GM23338 (cell line): ENCODE measurements around the gene ALG5. TPM values are rescaled to one million over a fixed set of nuclear protein-coding genes. Genes with fewer than 3 reads are reported as not detected.

ENCODE experiments used
- ATAC-seq: fragments of 200-7000 bp; cut with Tn5 transposase; 3 replicates; pipeline ENCODE4 v1.9.1; 2020
- DNase-seq: peaks from one replicate; pipeline ENCODE4 v3.0.0-alpha.2; 2015; ENCODE audit warnings: low spot score
- H2AFZ ChIP-seq: fragments of 200-600 bp; sonication (generic); 2 replicates; pipeline ENCODE4 v1.8.0; 2016; ENCODE audit warnings: antibody characterized with exemption, mild to moderate bottlenecking, moderate library complexity
- H3F3A ChIP-seq: fragments of 200-600 bp; sonication (generic); replicated peaks from 2 replicates; pipeline ENCODE4 v1.8.0; 2017; ENCODE audit warnings: antibody characterized with exemption, mixed run types, low read depth
- H3K27ac ChIP-seq: fragments of 200-600 bp; sonication (generic); 2 replicates; pipeline ENCODE4 v1.6.1; 2016; ENCODE audit warnings: low read depth
- H3K27me3 ChIP-seq: fragments of 200-600 bp; sonication (generic); 2 replicates; pipeline ENCODE4 v1.8.0; 2016; ENCODE audit warnings: mild to moderate bottlenecking, mixed run types, moderate library complexity; ENCODE audit not compliant: insufficient read depth
- H3K36me3 ChIP-seq: fragments of 200-600 bp; sonication (generic); 2 replicates; pipeline ENCODE4 v1.8.0; 2016; ENCODE audit warnings: mild to moderate bottlenecking; ENCODE audit not compliant: insufficient read depth
- H3K4me1 ChIP-seq: fragments of 200-600 bp; sonication (generic); 2 replicates; pipeline ENCODE4 v1.8.0; 2016; ENCODE audit warnings: mild to moderate bottlenecking, moderate library complexity; ENCODE audit not compliant: insufficient read depth
- H3K4me2 ChIP-seq: fragments of 200-600 bp; sonication (generic); 2 replicates; pipeline ENCODE4 v1.7.1; 2017; ENCODE audit warnings: mixed run types
- H3K4me3 ChIP-seq: fragments of 200-600 bp; sonication (generic); 2 replicates; pipeline ENCODE4 v1.6.1; 2016; ENCODE audit warnings: mixed run types
- H3K79me2 ChIP-seq: fragments of 200-600 bp; sonication (generic); replicated peaks from 2 replicates; pipeline ENCODE4 v1.8.0; 2017; ENCODE audit warnings: mild to moderate bottlenecking; ENCODE audit not compliant: insufficient read depth
- H3K9me2 ChIP-seq: fragments of 200-600 bp; sonication (generic); 2 replicates; pipeline ENCODE4 v1.8.0; 2017; ENCODE audit not compliant: insufficient read depth
- H4K20me1 ChIP-seq: fragments of 200-600 bp; sonication (generic); replicated peaks from 2 replicates; pipeline ENCODE4 v1.8.0; 2017; ENCODE audit warnings: mild to moderate bottlenecking; ENCODE audit not compliant: insufficient read depth
- H3K27ac Mint-ChIP-seq: 2 replicates; pipeline ENCODE4 v1.8.0; 2020; ENCODE audit warnings: inconsistent platforms, mild to moderate bottlenecking, moderate library complexity, mixed read lengths
- H3K27me3 Mint-ChIP-seq: 3 replicates; pipeline ENCODE4 v1.8.0; 2022; ENCODE audit warnings: low read depth, mild to moderate bottlenecking, moderate library complexity, mixed read lengths, inconsistent platforms; ENCODE audit not compliant: insufficient read depth, poor library complexity
- H3K36me3 Mint-ChIP-seq: 3 replicates; pipeline ENCODE4 v1.8.0; 2021; ENCODE audit warnings: low read depth, mild to moderate bottlenecking, inconsistent platforms, moderate library complexity, mixed read lengths
- H3K4me1 Mint-ChIP-seq: 3 replicates; pipeline ENCODE4 v1.8.0; 2020; ENCODE audit warnings: mild to moderate bottlenecking, inconsistent platforms, mixed read lengths
- H3K4me3 Mint-ChIP-seq: 3 replicates; pipeline ENCODE4 v1.8.0; 2021; ENCODE audit warnings: moderate library complexity, mild to moderate bottlenecking, inconsistent platforms, mixed read lengths
- H3K9me3 Mint-ChIP-seq: 3 replicates; pipeline ENCODE4 v1.8.0; 2020; ENCODE audit warnings: moderate library complexity, mild to moderate bottlenecking, inconsistent platforms, mixed read lengths
- EZH2 ChIP-seq: fragments of 200-600 bp; sonication (generic); IDR thresholded peaks from one replicate; pipeline ENCODE4 v1.8.0; 2017; ENCODE audit warnings: antibody characterized with exemption, mild to moderate bottlenecking, low read depth; ENCODE audit not compliant: unreplicated experiment
- JUNB ChIP-seq: IDR thresholded peaks from one replicate; pipeline ENCODE4 v1.6.1; 2016; ENCODE audit warnings: antibody characterized with exemption; ENCODE audit not compliant: unreplicated experiment
- NANOG ChIP-seq: IDR thresholded peaks from 2 replicates; pipeline ENCODE4 v1.6.1; 2016; ENCODE audit warnings: antibody characterized with exemption, borderline replicate concordance
- POLR2AphosphoS5 ChIP-seq: IDR thresholded peaks from 2 replicates; pipeline ENCODE4 v1.6.1; 2016; ENCODE audit warnings: antibody characterized with exemption, low read depth
- STAT1 ChIP-seq: IDR thresholded peaks from one replicate; pipeline ENCODE4 v1.6.1; 2016; ENCODE audit warnings: antibody characterized with exemption; ENCODE audit not compliant: unreplicated experiment
- polyA plus RNA-seq: library from polyadenylated mRNA; unstranded; fragments of >200 nt; fragmentation: Nextera tagmentation; extraction: Ambion mirVana; gene quantifications from 2 replicates; pipeline ENCODE4 v1.2.1, GENCODE V29; 2016
- total RNA-seq: library from RNA; depleted of rRNA; stranded (reverse); fragments of >200 nt; shearing (Covaris generic); gene quantifications from 2 replicates; pipeline ENCODE4 v1.2.3, GENCODE V29; 2014
- TF ChIP-seq, protein P1 (sequence below): IDR thresholded peaks from 2 replicates; pipeline ENCODE4 v1.6.1; 2016; ENCODE audit warnings: antibody characterized with exemption
- TF ChIP-seq, protein P2 (sequence below): IDR thresholded peaks from one replicate; pipeline ENCODE4 v1.6.1; 2018; ENCODE audit warnings: antibody characterized with exemption; ENCODE audit not compliant: unreplicated experiment
- TF ChIP-seq, protein P3 (sequence below): fragments of 250-450 bp; sonication (Bioruptor Pico); IDR thresholded peaks from 2 replicates; pipeline ENCODE4 v1.5.0; 2020; ENCODE audit warnings: mild to moderate bottlenecking, moderate library complexity

Gene ALG5
- total and polyA plus RNA-seq, 2 experiments from 2014 or later: 15.6 to 34.0 TPM

DNA sequence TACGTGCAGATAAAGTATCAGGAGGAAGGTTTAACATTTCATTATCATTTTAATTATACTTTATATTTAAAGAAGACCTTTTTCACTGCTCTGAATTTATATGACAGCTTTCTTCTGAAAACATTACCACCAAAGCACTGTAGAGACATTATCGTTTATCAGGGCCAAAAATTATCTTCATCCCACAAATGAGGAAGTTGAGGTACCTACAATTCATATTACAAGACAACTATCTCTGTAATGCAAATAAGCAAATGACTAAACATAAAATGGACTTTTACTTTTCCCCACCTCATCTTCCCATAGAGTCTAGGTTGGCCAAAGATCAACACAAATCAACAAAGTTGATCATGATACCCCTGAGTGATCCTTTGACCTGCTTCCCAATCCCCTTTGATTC is 48.2 kb downstream of the ALG5 start (continued):
- TF ChIP-seq, protein P1, sequence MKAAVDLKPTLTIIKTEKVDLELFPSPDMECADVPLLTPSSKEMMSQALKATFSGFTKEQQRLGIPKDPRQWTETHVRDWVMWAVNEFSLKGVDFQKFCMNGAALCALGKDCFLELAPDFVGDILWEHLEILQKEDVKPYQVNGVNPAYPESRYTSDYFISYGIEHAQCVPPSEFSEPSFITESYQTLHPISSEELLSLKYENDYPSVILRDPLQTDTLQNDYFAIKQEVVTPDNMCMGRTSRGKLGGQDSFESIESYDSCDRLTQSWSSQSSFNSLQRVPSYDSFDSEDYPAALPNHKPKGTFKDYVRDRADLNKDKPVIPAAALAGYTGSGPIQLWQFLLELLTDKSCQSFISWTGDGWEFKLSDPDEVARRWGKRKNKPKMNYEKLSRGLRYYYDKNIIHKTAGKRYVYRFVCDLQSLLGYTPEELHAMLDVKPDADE: no peak
- TF ChIP-seq, protein P2, sequence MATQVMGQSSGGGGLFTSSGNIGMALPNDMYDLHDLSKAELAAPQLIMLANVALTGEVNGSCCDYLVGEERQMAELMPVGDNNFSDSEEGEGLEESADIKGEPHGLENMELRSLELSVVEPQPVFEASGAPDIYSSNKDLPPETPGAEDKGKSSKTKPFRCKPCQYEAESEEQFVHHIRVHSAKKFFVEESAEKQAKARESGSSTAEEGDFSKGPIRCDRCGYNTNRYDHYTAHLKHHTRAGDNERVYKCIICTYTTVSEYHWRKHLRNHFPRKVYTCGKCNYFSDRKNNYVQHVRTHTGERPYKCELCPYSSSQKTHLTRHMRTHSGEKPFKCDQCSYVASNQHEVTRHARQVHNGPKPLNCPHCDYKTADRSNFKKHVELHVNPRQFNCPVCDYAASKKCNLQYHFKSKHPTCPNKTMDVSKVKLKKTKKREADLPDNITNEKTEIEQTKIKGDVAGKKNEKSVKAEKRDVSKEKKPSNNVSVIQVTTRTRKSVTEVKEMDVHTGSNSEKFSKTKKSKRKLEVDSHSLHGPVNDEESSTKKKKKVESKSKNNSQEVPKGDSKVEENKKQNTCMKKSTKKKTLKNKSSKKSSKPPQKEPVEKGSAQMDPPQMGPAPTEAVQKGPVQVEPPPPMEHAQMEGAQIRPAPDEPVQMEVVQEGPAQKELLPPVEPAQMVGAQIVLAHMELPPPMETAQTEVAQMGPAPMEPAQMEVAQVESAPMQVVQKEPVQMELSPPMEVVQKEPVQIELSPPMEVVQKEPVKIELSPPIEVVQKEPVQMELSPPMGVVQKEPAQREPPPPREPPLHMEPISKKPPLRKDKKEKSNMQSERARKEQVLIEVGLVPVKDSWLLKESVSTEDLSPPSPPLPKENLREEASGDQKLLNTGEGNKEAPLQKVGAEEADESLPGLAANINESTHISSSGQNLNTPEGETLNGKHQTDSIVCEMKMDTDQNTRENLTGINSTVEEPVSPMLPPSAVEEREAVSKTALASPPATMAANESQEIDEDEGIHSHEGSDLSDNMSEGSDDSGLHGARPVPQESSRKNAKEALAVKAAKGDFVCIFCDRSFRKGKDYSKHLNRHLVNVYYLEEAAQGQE: no peak
- TF ChIP-seq NANOG: no peak
- no peak for TF ChIP-seq STAT1

DNA sequence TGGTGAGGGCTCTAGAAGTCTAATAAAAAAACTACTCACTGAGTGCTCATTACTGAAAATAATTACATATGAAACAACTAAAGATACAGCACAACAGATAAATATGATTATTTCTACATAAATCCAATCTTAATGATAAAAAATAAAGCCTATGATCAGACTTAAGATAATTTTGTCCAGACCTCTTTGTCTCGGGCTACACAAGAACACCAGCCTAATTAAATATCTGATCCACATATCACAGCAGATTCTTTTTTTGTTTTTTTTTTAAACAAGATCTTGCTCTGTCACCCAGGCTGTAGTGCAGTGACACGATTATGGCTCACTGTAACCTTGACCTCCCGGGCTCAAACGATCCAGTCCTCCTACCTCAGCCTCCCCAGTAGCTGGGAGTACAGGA is 48.8 kb downstream of the ALG5 start:
- no peak for DNase-seq
- no peak overlapping the region for H3K27ac ChIP-seq
- TF ChIP-seq JUNB: no peak
- peaks cover 5% of the 10 kb centered on the region; the same call in 1 of the 3 replicates for H3K36me3 Mint-ChIP-seq
- no peak overlapping the region for H3K4me2 ChIP-seq
- H2AFZ ChIP-seq: no peak overlapping the region
- no peaks in the 10 kb centered on the region for H3K36me3 ChIP-seq
- H3K79me2 ChIP-seq: no peaks in the 10 kb centered on the region
- no peaks in the 10 kb centered on the region for H3K4me1 ChIP-seq
- H3F3A ChIP-seq: no peaks in the 10 kb centered on the region
- no peaks in the 10 kb centered on the region for H3K9me2 ChIP-seq
- no peaks in the 10 kb centered on the region for H3K27me3 ChIP-seq
- no peaks in the 10 kb centered on the region for H3K9me3 Mint-ChIP-seq
- ATAC-seq: no peak
- peaks cover 1% of the 10 kb centered on the region for H3K27me3 Mint-ChIP-seq
- peaks cover 5% of the 10 kb centered on the region for H3K4me1 Mint-ChIP-seq
- H3K4me3 ChIP-seq: no peak overlapping the region
- peaks cover 6% of the 10 kb centered on the region; the same call in 1 of the 2 replicates for H4K20me1 ChIP-seq
- H3K4me3 Mint-ChIP-seq: no peak overlapping the region
- H3K27ac Mint-ChIP-seq: no peak overlapping the region

DNA sequence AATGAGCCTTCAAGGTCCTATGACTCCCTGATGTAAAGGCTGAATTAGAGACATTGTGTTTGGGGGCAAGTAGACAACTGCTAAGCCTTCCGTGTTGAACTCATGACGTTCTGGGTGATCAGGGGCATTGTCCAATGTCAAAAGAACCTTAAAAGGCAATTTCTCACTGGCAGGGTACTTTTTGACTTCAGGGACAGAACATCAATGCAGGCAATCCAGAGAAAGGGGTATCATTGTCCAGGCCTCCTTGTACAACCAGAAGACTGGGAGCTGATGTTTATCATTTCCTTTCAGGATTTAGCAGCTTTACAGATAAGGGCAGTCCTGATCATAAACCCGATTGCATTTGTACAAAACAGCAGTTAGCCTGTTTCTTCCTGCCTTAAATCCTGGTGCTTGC is 54.1 kb downstream of the ALG5 start:
- H3K36me3 Mint-ChIP-seq: peaks cover 5% of the 10 kb centered on the region; the same call in 1 of the 3 replicates
- no peaks in the 10 kb centered on the region; the same call in 2 of the 3 replicates for H3K4me1 Mint-ChIP-seq
- H3K4me3 Mint-ChIP-seq: no peak overlapping the region
- Histone ChIP-seq H3K27me3 (no peaks in the 10 kb centered on the region), H3K4me3 (no peak overlapping the region), H3K27ac (no peak overlapping the region), H3K36me3 (no peaks in the 10 kb centered on the region), H4K20me1 (no peaks in the 10 kb centered on the region), H3K4me2 (no peak overlapping the region), H2AFZ (no peak overlapping the region), H3K4me1 (no peaks in the 10 kb centered on the region), H3F3A (no peaks in the 10 kb centered on the region), H3K9me2 (no peaks in the 10 kb centered on the region), H3K79me2 (no peaks in the 10 kb centered on the region)
- no peak overlapping the region for H3K27ac Mint-ChIP-seq
- no peak for ATAC-seq
- no peaks in the 10 kb centered on the region for H3K9me3 Mint-ChIP-seq
- no peak for DNase-seq
- peaks cover 4% of the 10 kb centered on the region for H3K27me3 Mint-ChIP-seq
- no peak for TF ChIP-seq POLR2AphosphoS5
- TF ChIP-seq, protein P3, sequence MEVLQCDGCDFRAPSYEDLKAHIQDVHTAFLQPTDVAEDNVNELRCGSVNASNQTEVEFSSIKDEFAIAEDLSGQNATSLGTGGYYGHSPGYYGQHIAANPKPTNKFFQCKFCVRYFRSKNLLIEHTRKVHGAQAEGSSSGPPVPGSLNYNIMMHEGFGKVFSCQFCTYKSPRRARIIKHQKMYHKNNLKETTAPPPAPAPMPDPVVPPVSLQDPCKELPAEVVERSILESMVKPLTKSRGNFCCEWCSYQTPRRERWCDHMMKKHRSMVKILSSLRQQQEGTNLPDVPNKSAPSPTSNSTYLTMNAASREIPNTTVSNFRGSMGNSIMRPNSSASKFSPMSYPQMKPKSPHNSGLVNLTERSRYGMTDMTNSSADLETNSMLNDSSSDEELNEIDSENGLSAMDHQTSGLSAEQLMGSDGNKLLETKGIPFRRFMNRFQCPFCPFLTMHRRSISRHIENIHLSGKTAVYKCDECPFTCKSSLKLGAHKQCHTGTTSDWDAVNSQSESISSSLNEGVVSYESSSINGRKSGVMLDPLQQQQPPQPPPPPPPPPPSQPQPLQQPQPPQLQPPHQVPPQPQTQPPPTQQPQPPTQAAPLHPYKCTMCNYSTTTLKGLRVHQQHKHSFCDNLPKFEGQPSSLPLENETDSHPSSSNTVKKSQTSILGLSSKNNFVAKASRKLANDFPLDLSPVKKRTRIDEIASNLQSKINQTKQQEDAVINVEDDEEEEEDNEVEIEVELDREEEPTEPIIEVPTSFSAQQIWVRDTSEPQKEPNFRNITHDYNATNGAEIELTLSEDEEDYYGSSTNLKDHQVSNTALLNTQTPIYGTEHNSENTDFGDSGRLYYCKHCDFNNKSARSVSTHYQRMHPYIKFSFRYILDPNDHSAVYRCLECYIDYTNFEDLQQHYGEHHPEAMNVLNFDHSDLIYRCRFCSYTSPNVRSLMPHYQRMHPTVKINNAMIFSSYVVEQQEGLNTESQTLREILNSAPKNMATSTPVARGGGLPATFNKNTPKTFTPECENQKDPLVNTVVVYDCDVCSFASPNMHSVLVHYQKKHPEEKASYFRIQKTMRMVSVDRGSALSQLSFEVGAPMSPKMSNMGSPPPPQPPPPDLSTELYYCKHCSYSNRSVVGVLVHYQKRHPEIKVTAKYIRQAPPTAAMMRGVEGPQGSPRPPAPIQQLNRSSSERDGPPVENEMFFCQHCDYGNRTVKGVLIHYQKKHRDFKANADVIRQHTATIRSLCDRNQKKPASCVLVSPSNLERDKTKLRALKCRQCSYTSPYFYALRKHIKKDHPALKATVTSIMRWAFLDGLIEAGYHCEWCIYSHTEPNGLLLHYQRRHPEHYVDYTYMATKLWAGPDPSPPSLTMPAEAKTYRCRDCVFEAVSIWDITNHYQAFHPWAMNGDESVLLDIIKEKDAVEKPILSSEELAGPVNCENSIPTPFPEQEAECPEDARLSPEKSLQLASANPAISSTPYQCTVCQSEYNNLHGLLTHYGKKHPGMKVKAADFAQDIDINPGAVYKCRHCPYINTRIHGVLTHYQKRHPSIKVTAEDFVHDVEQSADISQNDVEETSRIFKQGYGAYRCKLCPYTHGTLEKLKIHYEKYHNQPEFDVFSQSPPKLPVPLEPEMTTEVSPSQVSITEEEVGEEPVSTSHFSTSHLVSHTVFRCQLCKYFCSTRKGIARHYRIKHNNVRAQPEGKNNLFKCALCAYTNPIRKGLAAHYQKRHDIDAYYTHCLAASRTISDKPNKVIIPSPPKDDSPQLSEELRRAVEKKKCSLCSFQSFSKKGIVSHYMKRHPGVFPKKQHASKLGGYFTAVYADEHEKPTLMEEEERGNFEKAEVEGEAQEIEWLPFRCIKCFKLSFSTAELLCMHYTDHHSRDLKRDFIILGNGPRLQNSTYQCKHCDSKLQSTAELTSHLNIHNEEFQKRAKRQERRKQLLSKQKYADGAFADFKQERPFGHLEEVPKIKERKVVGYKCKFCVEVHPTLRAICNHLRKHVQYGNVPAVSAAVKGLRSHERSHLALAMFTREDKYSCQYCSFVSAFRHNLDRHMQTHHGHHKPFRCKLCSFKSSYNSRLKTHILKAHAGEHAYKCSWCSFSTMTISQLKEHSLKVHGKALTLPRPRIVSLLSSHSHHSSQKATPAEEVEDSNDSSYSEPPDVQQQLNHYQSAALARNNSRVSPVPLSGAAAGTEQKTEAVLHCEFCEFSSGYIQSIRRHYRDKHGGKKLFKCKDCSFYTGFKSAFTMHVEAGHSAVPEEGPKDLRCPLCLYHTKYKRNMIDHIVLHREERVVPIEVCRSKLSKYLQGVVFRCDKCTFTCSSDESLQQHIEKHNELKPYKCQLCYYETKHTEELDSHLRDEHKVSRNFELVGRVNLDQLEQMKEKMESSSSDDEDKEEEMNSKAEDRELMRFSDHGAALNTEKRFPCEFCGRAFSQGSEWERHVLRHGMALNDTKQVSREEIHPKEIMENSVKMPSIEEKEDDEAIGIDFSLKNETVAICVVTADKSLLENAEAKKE: no peak
- TF ChIP-seq NANOG: no peak
- TF ChIP-seq, protein P1: no peak
- no peak for TF ChIP-seq EZH2
